Measurements from ENCODE around the gene KCNG2.

The KCNG2 gene

GRCh38 chr18:79912409-79912991, 114.8 kb downstream of the KCNG2 start:
- DNase-seq, result peak in 1 of 2 donors; percentile 37

DNA sequence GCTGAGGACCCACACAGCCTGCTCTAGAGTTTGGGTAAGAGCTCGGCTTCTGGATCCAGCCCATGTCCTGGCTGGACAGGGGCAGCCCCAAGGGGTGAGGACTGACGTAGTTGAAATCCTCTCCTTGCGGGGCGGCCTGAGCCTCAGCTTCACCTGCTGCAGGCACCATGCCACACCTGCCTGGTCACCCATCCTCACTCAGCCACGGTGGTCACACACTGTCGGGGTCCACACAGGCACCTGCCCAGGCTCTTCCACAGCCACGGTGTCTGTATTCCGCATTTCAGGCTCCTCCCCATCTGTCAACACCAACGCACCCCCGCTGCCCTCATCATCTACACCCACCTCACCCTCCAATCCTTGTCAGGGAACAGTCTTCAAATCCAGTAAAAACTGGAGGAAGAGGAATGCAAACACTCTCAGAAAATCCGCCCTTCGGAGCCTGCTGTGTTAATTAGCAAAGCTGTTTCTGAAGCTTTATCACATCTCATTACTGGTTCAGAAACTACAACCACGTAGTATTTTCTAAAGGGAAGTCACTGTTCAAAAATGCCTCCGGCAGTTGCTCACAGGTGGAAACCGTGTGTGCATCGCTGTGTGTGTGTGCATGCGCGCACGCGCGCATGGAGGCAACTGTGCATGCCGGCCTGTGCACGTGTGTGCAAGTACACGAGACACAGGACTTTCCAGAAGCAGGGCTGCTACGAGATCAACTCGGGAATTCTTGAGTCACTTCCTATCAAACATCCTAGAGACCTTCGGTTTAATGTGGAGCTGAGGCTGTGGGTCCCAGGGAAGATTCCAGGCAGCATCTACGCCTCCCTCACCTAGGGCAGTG, 115.5 kb downstream of the KCNG2 start:
- DNase-seq, result peak in 1 of 2 donors; percentile 0

DNA sequence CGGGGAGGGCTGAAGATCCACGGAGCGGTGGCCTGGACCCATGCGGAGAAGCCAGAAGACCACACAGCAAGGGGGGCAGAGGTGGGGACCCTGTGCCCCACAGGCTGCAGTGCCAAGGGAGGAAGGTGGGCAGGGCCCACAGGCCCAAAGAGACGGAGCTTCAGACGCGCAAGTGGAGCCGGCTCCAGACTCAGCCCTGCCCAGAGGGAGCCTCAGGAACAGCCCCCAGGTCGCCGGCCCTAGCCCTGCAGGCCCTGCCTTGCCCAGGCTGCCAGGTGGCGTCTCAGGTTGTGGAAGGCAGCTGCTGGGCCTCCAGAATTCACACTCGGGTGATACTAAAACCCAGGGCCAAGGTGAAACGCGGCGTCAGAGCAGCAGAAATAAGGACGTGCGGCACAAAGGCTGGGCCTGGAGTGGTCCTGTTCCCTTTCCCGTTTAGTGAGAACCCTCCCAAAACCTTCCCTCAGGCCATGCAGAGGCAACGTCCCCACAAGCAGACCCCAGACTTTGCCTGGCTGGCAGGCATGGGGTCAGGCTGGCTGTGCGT, 116.9 kb downstream of the KCNG2 start:
- DNase-seq, result peak in 1 of 2 donors; percentile 0

GRCh38 chr18:79915161-79916127, 117.7 kb downstream of the KCNG2 start:
- peak in 1 of 2 donors; percentile 0 for DNase-seq

DNA sequence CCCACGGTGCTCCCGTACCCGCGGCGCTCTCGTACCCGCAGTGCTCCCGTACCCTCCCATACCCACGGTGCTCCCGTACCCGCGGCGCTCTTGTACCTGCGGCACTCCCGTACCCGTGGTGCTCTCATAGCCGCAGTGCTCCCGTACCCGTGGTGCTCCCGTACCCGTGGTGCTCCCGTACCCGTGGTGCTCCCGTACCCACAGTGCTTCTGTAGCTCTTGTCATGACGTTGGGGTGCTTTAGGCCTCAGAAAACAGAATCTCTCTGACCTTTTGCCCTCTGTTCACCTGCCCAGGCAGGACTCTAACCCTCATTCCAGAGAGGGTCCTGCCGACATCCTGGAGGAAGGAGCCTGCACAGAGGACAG, 118.4 kb downstream of the KCNG2 start:
- no peak for DNase-seq

DNA sequence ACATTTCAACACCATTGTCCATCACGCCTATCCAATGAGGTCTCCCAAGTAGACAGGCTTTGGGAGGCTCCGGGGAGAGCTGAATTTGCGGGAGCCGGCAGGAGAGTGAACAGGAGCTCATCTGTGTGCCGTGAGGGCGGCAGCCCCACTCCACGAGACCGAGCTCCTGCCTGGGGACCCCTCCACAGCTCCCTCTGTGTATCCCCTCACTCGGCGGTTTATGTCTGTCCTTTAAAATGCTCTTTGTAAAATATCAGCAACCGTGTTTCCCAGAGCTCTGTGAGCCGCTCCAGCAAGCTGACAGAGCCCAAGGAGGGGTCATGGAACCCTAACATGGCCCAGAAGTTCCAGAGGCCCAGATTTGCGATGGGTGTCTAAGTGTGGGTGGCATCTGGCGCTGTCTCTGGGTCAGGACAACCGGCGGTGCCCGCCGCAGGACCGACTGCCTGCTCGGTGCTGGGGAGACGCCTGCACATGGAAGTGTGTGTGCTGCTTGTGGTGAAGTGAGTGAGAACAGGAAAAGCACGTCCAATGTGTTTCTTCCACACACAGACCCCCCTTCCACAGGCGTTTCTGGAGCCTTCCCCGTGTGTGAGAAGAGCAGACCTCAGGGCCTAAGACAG, 118.9 kb downstream of the KCNG2 start:
- DNase-seq, result peak in 1 of 2 donors; percentile 0

- DNase-seq, result no peak
Observed at GRCh38 chr18:79917169-79917852, 119.6 kb downstream of the KCNG2 start.

- DNase-seq, result no peak
Observed at GRCh38 chr18:79917853-79918614, 120.3 kb downstream of the KCNG2 start.

DNA sequence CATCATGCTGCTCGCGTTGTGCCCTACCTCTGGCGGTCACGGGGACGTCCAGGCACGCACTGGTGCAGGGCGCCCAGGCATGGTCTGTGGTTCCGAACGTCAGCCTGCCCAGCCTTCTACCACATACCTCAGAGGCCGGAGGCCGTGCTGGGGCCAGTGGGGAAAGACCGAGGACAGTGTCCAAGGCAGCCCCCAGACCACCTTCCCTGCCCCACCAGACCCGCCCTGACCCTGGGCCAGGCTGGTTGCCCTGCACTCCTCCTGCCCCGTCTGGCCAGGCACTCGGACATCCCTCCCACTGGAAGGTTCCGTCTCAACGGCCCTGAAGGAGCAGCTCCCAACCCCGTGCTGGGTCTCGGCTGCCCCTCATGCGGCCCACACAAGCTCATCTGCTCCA, 120.9 kb downstream of the KCNG2 start:
- no peak for DNase-seq

- no peak for DNase-seq
Observed at GRCh38 chr18:79919089-79919488, 121.4 kb downstream of the KCNG2 start.

GRCh38 chr18:79921984-79922965, 124.5 kb downstream of the KCNG2 start:
- DNase-seq, result peak in 1 of 2 donors; percentile 0

DNA sequence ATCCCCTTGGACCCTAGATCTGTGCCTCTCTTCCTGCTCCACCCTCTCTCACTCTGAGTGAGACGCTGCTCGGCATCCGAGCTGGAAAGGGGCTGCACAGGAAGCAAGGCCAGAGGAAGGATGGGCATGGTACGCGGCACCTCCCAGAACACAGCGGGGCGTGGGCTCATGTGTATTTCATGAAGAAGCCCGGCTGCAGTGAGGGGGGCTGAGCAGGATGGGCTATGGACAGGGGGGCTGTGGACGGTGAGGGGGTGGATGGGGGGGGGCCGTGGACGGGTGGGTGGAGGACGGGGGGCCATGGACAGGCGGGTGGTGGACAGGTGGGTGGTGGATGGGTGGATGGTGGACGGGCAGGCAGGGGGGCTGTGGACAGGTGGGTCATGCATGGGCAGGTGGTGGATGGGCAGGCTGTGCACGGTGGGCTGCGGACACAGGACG, 125.3 kb downstream of the KCNG2 start:
- DNase-seq, result no peak

DNA sequence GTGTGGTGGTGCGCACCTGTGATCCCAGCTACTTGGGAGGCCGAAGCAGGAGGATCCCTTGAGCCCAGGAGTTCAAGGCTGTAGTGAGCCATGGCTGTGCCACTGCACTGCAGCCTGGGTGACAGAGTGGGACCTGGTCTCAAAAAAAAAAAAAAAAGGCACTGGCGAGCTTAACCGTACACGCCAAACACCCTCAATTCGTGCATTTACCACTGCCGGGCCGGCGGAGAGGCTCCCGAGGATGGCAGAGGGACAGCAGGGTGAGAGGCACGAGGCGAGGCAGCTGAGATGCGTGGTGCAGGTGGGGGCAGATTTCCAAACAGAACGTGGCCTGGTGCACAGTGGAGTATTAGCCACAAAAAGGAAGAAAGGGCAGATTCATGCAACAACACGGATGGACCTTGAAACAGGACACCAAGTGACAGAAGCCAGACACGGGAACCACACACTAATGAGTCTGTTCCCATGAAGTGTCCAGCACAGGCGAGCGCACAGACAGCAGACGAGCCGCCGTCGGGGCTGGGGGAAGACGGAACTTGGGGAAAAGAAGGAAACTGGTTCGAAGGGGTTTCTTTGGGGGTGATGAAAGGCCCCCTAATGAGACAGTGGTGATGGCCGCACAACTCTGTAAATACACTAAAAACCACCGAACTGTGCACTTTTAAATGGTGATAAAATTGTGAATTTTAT, 126.3 kb downstream of the KCNG2 start:
- DNase-seq, result peak in 1 of 2 donors; percentile 0

DNA sequence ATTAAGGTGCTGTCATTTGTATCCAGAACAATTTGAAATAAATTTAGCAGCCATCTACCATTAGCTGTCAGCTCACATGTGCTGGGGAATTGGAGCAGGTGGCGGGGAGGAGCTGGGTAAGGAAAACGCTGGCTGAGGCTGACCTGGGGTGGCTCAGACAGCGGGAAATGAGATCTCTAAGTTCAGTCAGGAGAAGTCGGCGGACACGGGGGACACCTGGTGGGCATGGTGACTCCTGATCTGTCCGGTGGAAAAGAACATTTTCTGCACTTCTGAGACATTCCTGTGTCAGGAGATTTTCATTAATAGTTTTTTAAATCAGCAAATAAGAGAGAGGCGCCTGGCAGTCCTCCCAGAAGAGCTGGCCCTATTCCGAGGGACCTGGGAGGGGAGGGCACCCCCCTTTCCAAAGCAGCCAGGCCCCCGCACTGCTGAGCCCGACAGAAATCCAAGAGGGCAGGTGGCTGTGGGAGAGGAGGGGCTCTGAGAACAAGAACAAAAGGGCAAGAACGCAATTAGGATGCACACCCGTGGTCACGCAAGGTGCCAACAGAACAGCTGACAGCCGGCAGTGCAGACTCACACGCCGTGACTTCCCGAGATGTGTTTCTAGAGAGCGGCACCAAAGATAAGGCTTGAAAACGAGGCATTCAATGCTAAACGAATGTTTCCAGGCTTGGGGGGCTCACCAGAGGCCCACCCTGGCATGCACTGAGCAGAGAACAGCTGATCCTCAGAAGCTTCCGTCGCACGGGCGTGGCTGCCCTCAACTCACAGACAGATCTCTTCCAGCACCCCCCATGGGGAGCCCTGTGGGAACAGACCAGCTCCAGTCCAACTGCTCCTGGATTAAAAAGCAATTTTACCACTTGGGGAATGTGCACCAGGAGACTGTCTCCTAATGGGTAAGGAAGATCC, 127.3 kb downstream of the KCNG2 start:
- peak in 1 of 2 donors; percentile 0 for DNase-seq

GRCh38 chr18:79926306-79926705, 128.6 kb downstream of the KCNG2 start:
- DNase-seq, result no peak

DNA sequence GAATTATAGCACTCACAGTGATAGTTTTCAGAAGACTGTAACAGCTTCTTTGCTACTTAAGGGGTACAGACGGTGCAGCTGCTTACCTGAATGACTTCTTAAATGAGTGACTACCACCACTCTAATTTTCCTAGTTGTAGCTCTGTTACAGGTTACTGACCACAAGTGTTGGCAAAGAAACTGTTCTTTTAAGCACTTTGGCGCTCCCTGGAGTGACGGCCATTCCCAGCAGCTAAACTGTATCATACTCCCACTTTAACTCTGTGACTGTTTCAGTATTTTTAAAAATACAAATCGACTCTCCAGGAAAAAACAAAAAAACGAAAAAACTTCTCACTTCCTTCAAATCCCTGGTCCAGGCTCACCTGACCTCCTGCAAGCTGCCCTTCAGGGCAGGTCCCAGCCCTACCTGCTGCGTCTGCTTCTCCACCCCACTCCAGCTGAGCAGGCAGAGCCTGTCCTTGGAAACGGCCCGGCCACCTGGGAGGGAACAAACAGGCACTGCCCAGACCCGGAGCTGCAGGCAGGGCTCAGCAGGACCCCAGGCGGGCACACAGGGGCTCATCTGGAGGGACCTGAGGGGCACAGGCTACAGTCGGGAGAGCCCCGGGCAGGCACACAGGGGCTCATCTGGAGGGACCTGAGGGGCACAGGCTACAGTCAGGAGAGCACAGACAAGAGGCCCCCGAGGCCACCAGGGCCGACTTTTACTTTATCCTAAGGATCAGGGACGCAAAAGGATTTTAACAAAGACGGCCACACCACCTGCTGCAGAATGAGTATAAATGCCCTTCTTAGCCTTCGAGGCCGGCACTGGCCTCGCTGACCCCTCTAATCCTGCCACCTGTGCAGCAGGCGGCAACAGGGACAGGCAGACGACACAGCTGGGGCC, 129.2 kb downstream of the KCNG2 start:
- peak in 1 of 2 donors; percentile 0 for DNase-seq

Measured in CD4-positive, alpha-beta T cell treated with Interleukin-1 beta for 1 hour (primary cell).